GM12872 (cell line): ENCODE results near the gene PDCD11.

ENCODE experiments used
- TF ChIP-seq, protein P1 (sequence below): IDR thresholded peaks from 3 replicates; pipeline ENCODE4 v1.5.1; 2011; ENCODE audit warnings: low read depth, mild to moderate bottlenecking, low read length, moderate library complexity; ENCODE audit not compliant: insufficient read depth

Gene PDCD11

DNA sequence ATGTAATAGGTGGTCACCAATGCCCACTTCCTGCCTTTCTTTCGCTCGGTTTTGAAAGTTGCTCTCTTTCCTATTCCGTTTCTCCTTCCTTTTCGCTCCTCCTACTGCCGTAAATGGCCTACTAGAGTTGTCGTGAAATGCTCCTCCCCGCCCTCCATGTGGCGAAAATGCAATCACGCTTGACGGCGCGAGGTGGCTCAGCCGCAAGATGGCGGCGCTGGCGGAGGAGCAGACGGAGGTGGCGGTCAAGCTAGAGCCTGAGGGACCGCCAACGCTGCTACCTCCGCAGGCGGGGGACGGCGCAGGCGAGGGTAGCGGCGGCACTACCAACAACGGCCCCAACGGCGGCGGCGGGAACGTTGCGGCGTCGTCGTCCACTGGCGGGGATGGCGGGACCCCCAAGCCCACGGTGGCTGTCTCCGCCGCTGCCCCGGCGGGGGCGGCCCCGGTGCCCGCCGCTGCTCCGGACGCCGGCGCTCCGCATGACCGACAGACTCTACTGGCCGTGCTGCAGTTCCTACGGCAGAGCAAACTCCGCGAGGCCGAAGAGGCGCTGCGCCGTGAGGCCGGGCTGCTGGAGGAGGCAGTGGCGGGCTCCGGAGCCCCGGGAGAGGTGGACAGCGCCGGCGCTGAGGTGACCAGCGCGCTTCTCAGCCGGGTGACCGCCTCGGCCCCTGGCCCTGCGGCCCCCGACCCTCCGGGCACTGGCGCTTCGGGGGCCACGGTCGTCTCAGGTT is 28.5 kb upstream of the PDCD11 start, which contains the start of gene TAF5:
TSS of gene TAF5 (plus strand) at position 195 of the 737 bp plus-strand sequence. CDS start at position 209, 14 bp downstream.
- TF ChIP-seq, protein P1, sequence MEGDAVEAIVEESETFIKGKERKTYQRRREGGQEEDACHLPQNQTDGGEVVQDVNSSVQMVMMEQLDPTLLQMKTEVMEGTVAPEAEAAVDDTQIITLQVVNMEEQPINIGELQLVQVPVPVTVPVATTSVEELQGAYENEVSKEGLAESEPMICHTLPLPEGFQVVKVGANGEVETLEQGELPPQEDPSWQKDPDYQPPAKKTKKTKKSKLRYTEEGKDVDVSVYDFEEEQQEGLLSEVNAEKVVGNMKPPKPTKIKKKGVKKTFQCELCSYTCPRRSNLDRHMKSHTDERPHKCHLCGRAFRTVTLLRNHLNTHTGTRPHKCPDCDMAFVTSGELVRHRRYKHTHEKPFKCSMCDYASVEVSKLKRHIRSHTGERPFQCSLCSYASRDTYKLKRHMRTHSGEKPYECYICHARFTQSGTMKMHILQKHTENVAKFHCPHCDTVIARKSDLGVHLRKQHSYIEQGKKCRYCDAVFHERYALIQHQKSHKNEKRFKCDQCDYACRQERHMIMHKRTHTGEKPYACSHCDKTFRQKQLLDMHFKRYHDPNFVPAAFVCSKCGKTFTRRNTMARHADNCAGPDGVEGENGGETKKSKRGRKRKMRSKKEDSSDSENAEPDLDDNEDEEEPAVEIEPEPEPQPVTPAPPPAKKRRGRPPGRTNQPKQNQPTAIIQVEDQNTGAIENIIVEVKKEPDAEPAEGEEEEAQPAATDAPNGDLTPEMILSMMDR = no peak

DNA sequence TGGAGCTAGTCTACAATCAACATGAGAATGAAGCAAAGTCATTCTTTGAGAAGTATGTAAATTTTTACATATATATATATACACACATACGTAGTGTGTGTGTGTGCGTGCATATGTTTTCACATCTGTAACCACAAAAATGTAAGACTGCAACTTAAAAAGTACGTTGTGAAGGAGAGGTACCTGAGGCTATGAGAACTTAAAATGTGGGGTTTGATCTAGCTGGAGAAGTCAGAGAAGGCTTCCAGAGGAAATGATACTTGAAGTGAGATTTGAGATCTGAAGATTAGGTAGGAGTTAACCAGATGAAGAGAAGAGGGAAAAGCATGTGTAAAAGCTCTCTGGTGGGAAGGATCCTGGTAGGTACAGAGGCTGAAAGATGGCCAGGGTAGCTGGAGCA is 22.9 kb upstream of the PDCD11 start:
- TF ChIP-seq, protein P1 = no peak

DNA sequence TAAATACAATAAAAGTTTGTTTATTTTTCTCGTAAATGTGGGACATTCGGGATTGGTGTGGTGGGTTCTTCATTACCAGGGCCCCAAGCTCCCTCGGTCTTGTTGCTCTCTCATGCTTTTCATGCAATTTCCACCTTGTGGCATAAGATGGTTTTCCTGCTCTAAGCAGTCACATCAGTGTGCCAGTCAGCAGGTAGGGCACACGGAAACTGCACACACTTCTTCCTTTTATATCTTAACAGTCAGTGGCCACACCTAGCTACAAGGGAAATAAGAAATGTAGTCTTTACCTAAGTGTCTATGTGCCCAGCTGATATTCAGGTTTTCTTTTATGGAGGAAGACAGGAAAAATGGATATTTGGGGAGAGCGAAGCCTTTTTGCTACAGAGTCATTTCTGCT is 22.2 kb upstream of the PDCD11 start:
- TF ChIP-seq, protein P1 = no peak

GRCh38 chr10:103382769-103383168 is 13.7 kb upstream of the PDCD11 start:
- TF ChIP-seq, protein P1 = no peak

GRCh38 chr10:103394180-103394579 is 2.2 kb upstream of the PDCD11 start:
- TF ChIP-seq, protein P1 = no peak

- TF ChIP-seq, protein P1 = no peak
These were observed 716 bp upstream of the PDCD11 start for GRCh38 chr10:103395754-103396066.

GRCh38 chr10:103396789-103397087 is 312 bp downstream of the PDCD11 start:
- TF ChIP-seq, protein P1 = no peak
